ENCODE measurements around the gene CYP3A5. TPM values are rescaled to one million over a fixed set of nuclear protein-coding genes. Genes with fewer than 3 reads are reported as not detected.

Gene CYP3A5
- total and polyA plus RNA-seq, 2 of the 4 experiments (the other 2 are of a cell fraction): not detected

DNA sequence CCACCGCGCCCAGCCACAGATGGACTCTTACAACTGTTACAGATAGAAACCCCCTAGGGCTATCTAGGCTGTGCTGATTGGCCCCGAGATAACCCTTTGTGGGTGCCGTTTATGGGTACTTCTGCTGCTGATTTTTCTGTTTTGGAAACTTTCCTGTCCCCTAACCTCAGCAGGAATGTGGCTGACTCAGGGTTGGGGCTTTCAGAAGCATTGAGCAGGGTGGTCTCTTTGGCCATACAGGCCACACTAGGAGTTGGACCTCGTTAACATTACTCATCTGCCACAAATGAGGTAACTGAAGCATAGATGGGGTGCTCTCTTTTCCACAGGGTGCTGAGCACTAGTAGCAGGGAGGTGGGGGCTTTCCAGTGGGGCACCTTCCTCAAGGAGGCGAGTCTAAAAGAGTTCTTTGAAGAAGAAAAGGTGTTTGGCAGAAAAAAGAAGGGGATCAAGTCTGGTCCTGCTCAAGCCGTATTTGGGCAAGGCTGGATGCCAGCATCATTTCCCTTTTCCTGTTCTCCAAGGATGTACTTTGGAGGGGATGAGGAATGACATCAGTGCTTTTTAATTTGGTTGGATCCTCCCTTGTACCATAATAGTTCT is 56.6 kb downstream of the CYP3A5 start:
- H2BK20ac ChIP-seq (ENCODE audit: low read depth, low read length): no peak overlapping the region
- no TSS peak for BruUV-seq (replicated peaks)
- ChIA-PET POLR2A (ENCODE audit: unreplicated experiment) (no interaction called here), CTCF (no interaction called here)
- DNase-seq (no peak), ATAC-seq (ENCODE audit: low read depth) (no peak)
- H3K4me3 ChIP-seq (ENCODE audit: insufficient read depth, low read depth, low read length): no peak overlapping the region
- H2AK5ac ChIP-seq (ENCODE audit: low read depth, low read length): no peak overlapping the region
- no peak overlapping the region for H4K8ac ChIP-seq (ENCODE audit: low read depth in 2 of 2, low read length in 2 of 2)
- intact Hi-C loops (cut with micrococcal nuclease): no loop called here
- no peak overlapping the region for H3K23ac ChIP-seq (ENCODE audit: low read depth, low read length)
- H3K9me1 ChIP-seq (ENCODE audit: insufficient read depth, low read length): no peaks in the 10 kb centered on the region; the same call in 1 of the 2 replicates
- no peak overlapping the region for H4K91ac ChIP-seq (ENCODE audit: insufficient read depth, low read depth, low read length)
- in situ Hi-C loops (cut with MboI; ENCODE audit: low sequenced_read_pairs): no loop called here
- H3K9ac ChIP-seq (ENCODE audit: low read depth, low read length): no peak overlapping the region
- H3K36me3 ChIP-seq (ENCODE audit: control insufficient read depth, insufficient read depth, low read length): peaks cover 65% of the 10 kb centered on the region
- H2AK9ac ChIP-seq (replicated peaks; ENCODE audit: low read depth, low read length, poor library complexity): no peak overlapping the region
- no peak overlapping the region for H2BK120ac ChIP-seq (ENCODE audit: low read depth, low read length)
- no peak overlapping the region for H2AFZ ChIP-seq (replicated peaks; ENCODE audit: low read length, poor library complexity)
- H3K56ac ChIP-seq (ENCODE audit: extremely low read depth, insufficient read depth, low read length): no peak overlapping the region
- no peak overlapping the region for H3K27ac ChIP-seq (ENCODE audit: insufficient read depth, low read length)
- no peak overlapping the region for H3K18ac ChIP-seq (ENCODE audit: low read depth, low read length)
- dilution Hi-C loops (cut with HindIII; ENCODE audit: low sequenced_read_pairs, unreplicated experiment): no loop called here
- TF ChIP-seq, protein P1, sequence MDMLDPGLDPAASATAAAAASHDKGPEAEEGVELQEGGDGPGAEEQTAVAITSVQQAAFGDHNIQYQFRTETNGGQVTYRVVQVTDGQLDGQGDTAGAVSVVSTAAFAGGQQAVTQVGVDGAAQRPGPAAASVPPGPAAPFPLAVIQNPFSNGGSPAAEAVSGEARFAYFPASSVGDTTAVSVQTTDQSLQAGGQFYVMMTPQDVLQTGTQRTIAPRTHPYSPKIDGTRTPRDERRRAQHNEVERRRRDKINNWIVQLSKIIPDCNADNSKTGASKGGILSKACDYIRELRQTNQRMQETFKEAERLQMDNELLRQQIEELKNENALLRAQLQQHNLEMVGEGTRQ (IDR thresholded peaks at IDR 0.05; ENCODE audit: low read depth, low read length): no peak
- TF ChIP-seq MAZ (IDR thresholded peaks at IDR 0.05; ENCODE audit: borderline replicate concordance, low read depth, low read length): no peak
- TF ChIP-seq CEBPB (IDR thresholded peaks at IDR 0.05; ENCODE audit: low read depth, low read length): no peak
- TF ChIP-seq RCOR1 (IDR thresholded peaks at IDR 0.05; ENCODE audit: insufficient replicate concordance, low read length): no peak
- no peak for TF ChIP-seq RFX5 (IDR thresholded peaks at IDR 0.05; ENCODE audit: low read depth, low read length)
- no peak for TF ChIP-seq FOS (IDR thresholded peaks at IDR 0.05; ENCODE audit: low read depth, low read length)
- TF ChIP-seq SMC3 (IDR thresholded peaks at IDR 0.05; ENCODE audit: low read depth, low read length): no peak
- TF ChIP-seq POLR2A (IDR thresholded peaks at IDR 0.05; ENCODE audit: low read depth, low read length): no peak
- TF ChIP-seq, protein P2, sequence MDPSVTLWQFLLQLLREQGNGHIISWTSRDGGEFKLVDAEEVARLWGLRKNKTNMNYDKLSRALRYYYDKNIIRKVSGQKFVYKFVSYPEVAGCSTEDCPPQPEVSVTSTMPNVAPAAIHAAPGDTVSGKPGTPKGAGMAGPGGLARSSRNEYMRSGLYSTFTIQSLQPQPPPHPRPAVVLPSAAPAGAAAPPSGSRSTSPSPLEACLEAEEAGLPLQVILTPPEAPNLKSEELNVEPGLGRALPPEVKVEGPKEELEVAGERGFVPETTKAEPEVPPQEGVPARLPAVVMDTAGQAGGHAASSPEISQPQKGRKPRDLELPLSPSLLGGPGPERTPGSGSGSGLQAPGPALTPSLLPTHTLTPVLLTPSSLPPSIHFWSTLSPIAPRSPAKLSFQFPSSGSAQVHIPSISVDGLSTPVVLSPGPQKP (IDR thresholded peaks at IDR 0.05; ENCODE audit: borderline replicate concordance, low read depth, low read length): no peak
- no peak for TF ChIP-seq NFE2L2 (IDR thresholded peaks at IDR 0.05; ENCODE audit: low read depth, low read length)
- TF ChIP-seq CHD1 (IDR thresholded peaks at IDR 0.05; ENCODE audit: low read depth, low read length): no peak
- no peak for TF ChIP-seq MXI1 (IDR thresholded peaks at IDR 0.05; ENCODE audit: borderline replicate concordance, low read depth, low read length)
- TF ChIP-seq RAD21 (IDR thresholded peaks at IDR 0.05; ENCODE audit: low read length): no peak
- H3K4me1 ChIP-seq (ENCODE audit: control insufficient read depth, insufficient read depth, low read length): no peaks in the 10 kb centered on the region
- no peak overlapping the region for H3K4ac ChIP-seq (ENCODE audit: low read depth, low read length)
- WGBS, 2 experiments (ENCODE audit: extremely low coverage in 2 of 2, insufficient read length in 1 of 2): no CpG with 5 or more reads among the region's 7 CpGs
- no peak overlapping the region for H4K5ac ChIP-seq (ENCODE audit: low read depth, low read length)
- no peak overlapping the region for H3K14ac ChIP-seq (replicated peaks; ENCODE audit: low read depth, low read length)
- no peaks in the 10 kb centered on the region for H3K9me3 ChIP-seq (ENCODE audit: control insufficient read depth, insufficient read depth, low read length)
- H2BK5ac ChIP-seq (ENCODE audit: low read depth, low read length, poor library complexity, severe bottlenecking): no peak overlapping the region
- H3K27me3 ChIP-seq (ENCODE audit: control insufficient read depth, insufficient read depth, low read length): no peaks in the 10 kb centered on the region
- H3K79me1 ChIP-seq (ENCODE audit: low read depth in 1 of 2, low read length in 2 of 2): peaks cover 20 to 47% of the 10 kb centered on the region in 2 experiments
- no peaks in the 10 kb centered on the region for H4K20me1 ChIP-seq (ENCODE audit: insufficient read depth, low read length)
- no peak overlapping the region for H3K4me2 ChIP-seq (ENCODE audit: low read depth, low read length)
- no peak overlapping the region for H2BK15ac ChIP-seq (ENCODE audit: low read depth, low read length)

All from IMR-90 (cell line).